Esophagus squamous epithelium (tissue), 5 donors: Measurements from ENCODE around the gene RAB43. TPM values are rescaled to one million over a fixed set of nuclear protein-coding genes. Genes with fewer than 3 reads are reported as not detected.
"Not testable (repeated sequence)": the region's sequence is repeated elsewhere in the genome, so short reads cannot be mapped to it uniquely, and the experiment has no call there.

ENCODE experiments used
- DNase-seq: peaks from one replicate; lab custom pipeline; 2025; lab: John Stamatoyannopoulos, UW
- H3K27ac ChIP-seq, 4 donors: fragments of 200-600 bp; sonication (generic); one replicate each; pipeline ENCODE4 v1.5.1; 2016 to 2019; ENCODE audit warnings: mild to moderate bottlenecking in 1 of 4
- H3K27me3 ChIP-seq, 4 donors: fragments of 200-600 bp; sonication (generic); 1 replicate in 3 of 4; 2 replicates in 1 of 4; pipeline versions ENCODE4 v1.5.1 to v1.6.0; 2017 to 2021; ENCODE audit warnings: antibody characterized with exemption in 1 of 4
- H3K36me3 ChIP-seq, 3 donors: fragments of 200-600 bp; sonication (generic); one replicate each; pipeline ENCODE4 v1.5.1; 2016 to 2019
- H3K4me1 ChIP-seq, 3 donors: fragments of 200-600 bp; sonication (generic); one replicate each; pipeline ENCODE4 v1.5.1; 2017 to 2019
- H3K4me3 ChIP-seq, 4 donors: fragments of 200-600 bp; sonication (generic); 1 replicate in 3 of 4; 2 replicates in 1 of 4; pipeline ENCODE4 v1.5.1; 2016 to 2019; ENCODE audit warnings: mild to moderate bottlenecking in 2 of 4, moderate library complexity in 1 of 4
- H3K9me3 ChIP-seq, 3 donors: fragments of 200-600 bp; sonication (generic); one replicate each; pipeline ENCODE4 v1.5.1; 2016 to 2019
- CTCF ChIP-seq, 6 experiments: fragments of 450-650 bp in 4 of 6; fragments of 200-600 bp in 2 of 6; sonication (generic) in 2 of 6; IDR thresholded peaks; one replicate each; pipeline ENCODE4 v1.5.1; 2016 to 2019; ENCODE audit warnings: antibody characterized with exemption in 6 of 6, mild to moderate bottlenecking in 4 of 6, moderate library complexity in 4 of 6
- POLR2A ChIP-seq, 4 donors: fragments of 450-650 bp; IDR thresholded peaks; one replicate each; pipeline ENCODE4 v1.6.1; 2017; ENCODE audit warnings: antibody characterized with exemption in 4 of 4, mild to moderate bottlenecking in 4 of 4, moderate library complexity in 3 of 4
- WGBS, 2 donors: methylation state at CpG; one replicate each; pipeline ENCODE4 v1.1.5; 2018; 5-methylcytosine and 5-hydroxymethylcytosine counted together
- intact Hi-C: fragments of 100-400 bp; cut with DNase I; formaldehyde crosslinking; loops from one replicate; pipeline ENCODE4 v1.15.0; 2022
- total RNA-seq, 4 donors: library from RNA; depleted of rRNA; stranded (reverse); fragments of >200 nt; gene quantifications; one replicate each; pipeline ENCODE4 v1.1.0, GENCODE V29; 2016
- donor health status: DM: yes; HTN: yes; CAD: no.

RAB43 gene
- total RNA-seq, 4 donors from 2014 or later = 4.6 to 11.1 (median 7.9) TPM

GRCh38 chr3:129116482-129116946 lies 5.1 kb downstream of the RAB43 start:
- H3K4me1 ChIP-seq = peaks cover 16 to 47% (median 17%) of the 10 kb centered on the region in 3 donors
- no peaks in the 10 kb centered on the region for H3K27me3 ChIP-seq
- TF ChIP-seq POLR2A (IDR thresholded peaks at IDR 0.05) = no peak
- TF ChIP-seq CTCF (IDR thresholded peaks at IDR 0.05) = no peak
- no peak overlapping the region for H3K4me3 ChIP-seq
- intact Hi-C loops = no loop called here
- H3K27ac ChIP-seq = peak overlapping the region in 2 of 4 donors; percentile 19 to 32
- H3K9me3 ChIP-seq = no peaks in the 10 kb centered on the region
- peaks cover 0 to 35% (median 0%) of the 10 kb centered on the region in 3 donors for H3K36me3 ChIP-seq
- DNase-seq = no peak
- WGBS, 2 donors = 49 to 52% methylated on average over 5 of the region's 5 CpGs

- no peaks in the 10 kb centered on the region for H3K27me3 ChIP-seq
- 89 to 96% methylated on average over 6 of the region's 6 CpGs for WGBS, 2 donors
- no peak overlapping the region for H3K4me3 ChIP-seq
- no peak for DNase-seq
- no peak for TF ChIP-seq CTCF (IDR thresholded peaks at IDR 0.05)
- no peak for TF ChIP-seq POLR2A (IDR thresholded peaks at IDR 0.05)
- H3K27ac ChIP-seq = no peak overlapping the region
- H3K9me3 ChIP-seq = no peaks in the 10 kb centered on the region
- peaks cover 8 to 33% (median 10%) of the 10 kb centered on the region in 3 donors for H3K4me1 ChIP-seq
- intact Hi-C loops = no loop called here
- H3K36me3 ChIP-seq = peaks cover 0 to 45% (median 0%) of the 10 kb centered on the region in 3 donors
These were observed 7.1 kb downstream of the RAB43 start for GRCh38 chr3:129114455-129114854.

GRCh38 chr3:129112308-129113052 lies 9.1 kb downstream of the RAB43 start:
- H3K4me3 ChIP-seq = no peak overlapping the region
- peaks cover 0 to 54% (median 0%) of the 10 kb centered on the region in 3 donors for H3K36me3 ChIP-seq
- intact Hi-C loops = no loop called here
- no peak for DNase-seq
- TF ChIP-seq CTCF (IDR thresholded peaks at IDR 0.05) (no peak), POLR2A (IDR thresholded peaks at IDR 0.05) (no peak)
- H3K4me1 ChIP-seq = peaks cover 0 to 17% (median 5%) of the 10 kb centered on the region in 3 donors
- 77 to 82% methylated on average over 3 of the region's 3 CpGs for WGBS, 2 donors
- no peak overlapping the region for H3K27ac ChIP-seq
- H3K27me3 ChIP-seq = no peaks in the 10 kb centered on the region
- H3K9me3 ChIP-seq = no peaks in the 10 kb centered on the region

GRCh38 chr3:129111076-129111780 lies 10.4 kb downstream of the RAB43 start:
- H3K27ac ChIP-seq, H3K27me3 ChIP-seq, H3K9me3 ChIP-seq, H3K4me3 ChIP-seq, intact Hi-C loops, DNase-seq: not testable (repeated sequence)
- WGBS, 2 donors = 94 to 96% methylated on average over 5 to 10 of the region's 10 CpGs
- peaks cover 0 to 65% (median 0%) of the 10 kb centered on the region in 3 donors for H3K36me3 ChIP-seq
- peaks cover 0 to 16% (median 0%) of the 10 kb centered on the region in 3 donors for H3K4me1 ChIP-seq

GRCh38 chr3:129107793-129108192 lies 13.8 kb downstream of the RAB43 start:
- no peak overlapping the region for H3K4me3 ChIP-seq
- H3K4me1 ChIP-seq = peaks cover 0 to 12% (median 0%) of the 10 kb centered on the region in 3 donors
- 75 to 95% methylated on average over 6 to 8 of the region's 8 CpGs for WGBS, 2 donors
- no peak for DNase-seq
- TF ChIP-seq CTCF (IDR thresholded peaks at IDR 0.05) (no peak), POLR2A (IDR thresholded peaks at IDR 0.05) (no peak)
- intact Hi-C loops = no loop called here
- peaks cover 0 to 41% (median 0%) of the 10 kb centered on the region in 3 donors for H3K36me3 ChIP-seq
- no peaks in the 10 kb centered on the region for H3K27me3 ChIP-seq
- no peak overlapping the region for H3K27ac ChIP-seq
- no peaks in the 10 kb centered on the region for H3K9me3 ChIP-seq
